Kidney (tissue), 14 donors: Measurements from ENCODE around the gene SLC35F5. TPM values are rescaled to one million over a fixed set of nuclear protein-coding genes. Genes with fewer than 3 reads are reported as not detected.

ENCODE experiments used
- DNase-seq, 5 donors: peaks; one replicate each; pipeline ENCODE4 v3.0.0-alpha.2; 2013 to 2020
- FAIRE-seq: peaks from 2 replicates; lab custom pipeline; 2012; peaks lifted over from hg19 to GRCh38; lab: Jason Lieb, UNC
- H3K27ac ChIP-seq, 2 donors: one replicate each; pipeline ENCODE4 v1.7.0; 2013; ENCODE audit warnings: low read depth in 2 of 2, low read length in 2 of 2, inconsistent platforms in 1 of 2
- H3K27me3 ChIP-seq: one replicate; pipeline ENCODE4 v1.7.1; 2013; ENCODE audit warnings: low read length, inconsistent platforms; ENCODE audit not compliant: control insufficient read depth, insufficient read depth
- H3K36me3 ChIP-seq, 3 donors: one replicate each; pipeline versions ENCODE4 v1.7.0 to v1.7.1; 2013; ENCODE audit warnings: low read length in 3 of 3, control low read depth in 1 of 3, inconsistent platforms in 1 of 3; ENCODE audit not compliant: insufficient read depth in 3 of 3, control insufficient read depth in 2 of 3
- H3K4me1 ChIP-seq, 3 donors: one replicate each; pipeline versions ENCODE4 v1.7.0 to v1.7.1; 2013; ENCODE audit warnings: low read length in 3 of 3, inconsistent platforms in 1 of 3, low read depth in 1 of 3; ENCODE audit not compliant: control insufficient read depth in 2 of 3, insufficient read depth in 2 of 3
- H3K4me3 ChIP-seq, 3 donors: one replicate each; pipeline versions ENCODE4 v1.7.0 to v1.8.1; 2013; ENCODE audit warnings: low read length in 3 of 3, control low read depth in 1 of 3, inconsistent platforms in 1 of 3
- H3K9ac ChIP-seq, 3 donors: one replicate each; pipeline versions ENCODE4 v1.7.0 to v1.7.1; 2013; ENCODE audit warnings: low read length in 3 of 3, control low read depth in 1 of 3, inconsistent platforms in 1 of 3
- H3K9me3 ChIP-seq, 3 donors: one replicate each; pipeline versions ENCODE4 v1.7.0 to v1.7.1; 2013; ENCODE audit warnings: low read length in 3 of 3, control low read depth in 1 of 3, inconsistent platforms in 1 of 3; ENCODE audit not compliant: control insufficient read depth in 2 of 3, insufficient read depth in 1 of 3
- intact Hi-C: fragments of 100-400 bp; cut with DNase I; formaldehyde crosslinking; loops from one replicate; pipeline ENCODE4 v1.11.1; 2022
- polyA plus RNA-seq: library from polyadenylated mRNA; stranded (reverse); fragments of 350-450 nt; fragmentation: Illumina TruSeq; extraction: RNeasy Lipid Tissue Mini Kit (QIAGEN cat#74804); gene quantifications from one replicate; pipeline ENCODE4 v1.2.3, GENCODE V29; 2014; ENCODE audit warnings: low read depth, low replicate concordance; ENCODE audit not compliant: insufficient read depth
- total RNA-seq: library from RNA; stranded (reverse); fragmentation: NEBNext Ultra II Directional; extraction: Animal tissue kit (Norgen Biotek cat#: 25700); gene quantifications from one replicate; pipeline ENCODE4 v1.2.1, GENCODE V29; 2021
- TF ChIP-seq, protein P1 (sequence below): IDR thresholded peaks from 3 replicates; pipeline ENCODE4 v1.5.1; 2012; ENCODE audit warnings: mild to moderate bottlenecking, moderate library complexity, borderline replicate concordance; ENCODE audit not compliant: insufficient read depth; ENCODE audit errors: extremely low read depth
- donor health status: control.
- donor health status: control.
- donor health status: control.
- donor health status: control.
- donor health status: control.
- donor health status: DM: yes; HTN: yes; CAD: no.
- donor health status: Normal renal cell carcinoma (clear cell type).

Gene SLC35F5
- total and polyA plus RNA-seq, 2 donors from 2014 or later = 49.9 to 198 TPM

DNA sequence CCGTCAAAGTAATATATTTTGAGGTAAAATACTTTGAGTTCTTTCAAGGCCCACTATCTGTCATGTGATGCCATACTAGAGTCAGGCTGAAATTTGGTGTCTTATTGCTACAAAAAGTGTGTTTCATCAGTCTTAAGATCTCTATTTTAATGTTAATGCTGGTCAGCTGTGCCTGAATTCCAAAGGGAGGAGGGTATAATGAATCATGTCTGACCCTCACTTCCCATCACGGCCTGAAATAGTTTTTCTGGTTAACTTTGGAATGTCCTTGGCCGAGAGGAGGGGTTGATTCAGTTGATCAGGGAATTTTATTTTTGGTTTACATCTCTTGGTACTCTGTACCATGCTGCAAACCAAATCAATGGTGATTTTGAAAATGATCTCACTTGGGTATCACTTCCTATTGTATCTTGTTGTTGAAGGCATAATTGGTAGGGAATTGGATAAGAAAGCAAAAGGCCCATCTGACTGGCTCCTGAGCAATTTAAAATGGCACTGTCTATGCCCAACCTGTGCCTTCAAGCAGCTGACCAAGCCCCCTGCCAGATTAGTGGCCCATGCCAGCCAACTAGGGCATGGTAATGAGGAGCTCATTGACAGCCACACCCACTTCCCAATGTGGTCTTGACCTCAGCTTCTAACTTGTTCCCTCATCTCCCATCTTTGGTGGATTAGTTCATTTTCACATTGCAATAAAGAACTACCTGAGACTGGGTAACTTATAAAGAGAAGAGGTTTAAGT, 6.1 kb upstream of the SLC35F5 start:
- DNase-seq (peak in 1 of 5 donors; percentile 22), FAIRE-seq (no peak)
- H3K9ac ChIP-seq = no peak overlapping the region
- H3K9me3 ChIP-seq = no peaks in the 10 kb centered on the region
- H3K4me3 ChIP-seq = no peak overlapping the region
- no peaks in the 10 kb centered on the region for H3K36me3 ChIP-seq
- TF ChIP-seq, protein P1, sequence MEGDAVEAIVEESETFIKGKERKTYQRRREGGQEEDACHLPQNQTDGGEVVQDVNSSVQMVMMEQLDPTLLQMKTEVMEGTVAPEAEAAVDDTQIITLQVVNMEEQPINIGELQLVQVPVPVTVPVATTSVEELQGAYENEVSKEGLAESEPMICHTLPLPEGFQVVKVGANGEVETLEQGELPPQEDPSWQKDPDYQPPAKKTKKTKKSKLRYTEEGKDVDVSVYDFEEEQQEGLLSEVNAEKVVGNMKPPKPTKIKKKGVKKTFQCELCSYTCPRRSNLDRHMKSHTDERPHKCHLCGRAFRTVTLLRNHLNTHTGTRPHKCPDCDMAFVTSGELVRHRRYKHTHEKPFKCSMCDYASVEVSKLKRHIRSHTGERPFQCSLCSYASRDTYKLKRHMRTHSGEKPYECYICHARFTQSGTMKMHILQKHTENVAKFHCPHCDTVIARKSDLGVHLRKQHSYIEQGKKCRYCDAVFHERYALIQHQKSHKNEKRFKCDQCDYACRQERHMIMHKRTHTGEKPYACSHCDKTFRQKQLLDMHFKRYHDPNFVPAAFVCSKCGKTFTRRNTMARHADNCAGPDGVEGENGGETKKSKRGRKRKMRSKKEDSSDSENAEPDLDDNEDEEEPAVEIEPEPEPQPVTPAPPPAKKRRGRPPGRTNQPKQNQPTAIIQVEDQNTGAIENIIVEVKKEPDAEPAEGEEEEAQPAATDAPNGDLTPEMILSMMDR = no peak
- intact Hi-C loops = no loop called here
- H3K4me1 ChIP-seq = no peaks in the 10 kb centered on the region
- H3K27me3 ChIP-seq = no peaks in the 10 kb centered on the region
- no peak overlapping the region for H3K27ac ChIP-seq

DNA sequence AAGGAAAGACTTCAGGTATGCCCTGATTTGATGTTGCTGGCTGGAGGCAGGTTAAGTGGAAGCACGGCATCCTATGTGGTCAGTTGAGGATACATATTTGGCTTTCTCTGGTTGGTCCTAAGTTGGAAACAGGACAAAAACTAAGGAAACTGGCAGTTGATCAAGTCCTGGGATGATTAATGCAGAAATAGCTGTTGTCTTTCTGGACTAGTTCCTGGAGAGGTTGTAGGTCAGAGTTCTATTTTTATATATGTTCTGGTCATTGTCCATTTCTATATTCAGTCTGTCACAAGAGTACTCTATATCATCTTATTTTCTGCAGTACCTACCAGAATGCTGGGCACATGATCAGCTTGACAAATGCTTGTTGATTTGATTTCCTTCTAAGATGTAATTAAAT, 4.0 kb upstream of the SLC35F5 start:
- intact Hi-C loops = no loop called here
- TF ChIP-seq, protein P1 = no peak
- DNase-seq (peak in 1 of 5 donors; percentile 24), FAIRE-seq (no peak)
- Histone ChIP-seq H3K9ac (no peak overlapping the region), H3K4me1 (no peaks in the 10 kb centered on the region), H3K9me3 (no peaks in the 10 kb centered on the region), H3K27ac (no peak overlapping the region), H3K36me3 (no peaks in the 10 kb centered on the region), H3K27me3 (no peaks in the 10 kb centered on the region), H3K4me3 (no peak overlapping the region)

DNA sequence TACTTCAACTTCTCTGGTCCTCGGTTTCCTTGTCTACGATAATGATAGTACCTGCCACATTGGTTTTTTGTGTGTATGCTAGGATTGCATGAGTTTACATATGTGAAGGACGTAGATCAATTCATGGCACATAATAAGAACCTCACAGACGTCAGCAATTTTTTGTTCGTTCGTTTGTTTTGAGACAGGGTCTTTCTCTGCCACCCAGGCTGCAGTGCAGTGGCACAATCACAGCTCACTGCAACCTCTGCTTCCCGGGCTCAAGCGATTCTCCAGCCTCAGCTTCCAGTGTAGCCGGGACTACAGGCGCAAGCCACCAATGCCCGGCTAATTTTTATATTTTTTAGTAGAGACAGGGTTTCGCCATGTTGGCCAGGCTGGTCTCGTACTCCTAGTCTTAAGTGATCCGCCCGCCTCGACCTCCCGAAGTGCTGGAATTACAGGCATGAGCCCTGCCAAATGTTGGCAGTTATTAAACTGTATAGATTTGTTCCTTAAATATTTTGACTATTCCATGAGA, 756 bp upstream of the SLC35F5 start:
- DNase-seq (peak in 1 of 5 donors; percentile 49), FAIRE-seq (no peak)
- H3K4me3 ChIP-seq = peak overlapping the region; percentile 86 to 99 (median 86)
- H3K9ac ChIP-seq = peak overlapping the region; percentile 70 to 99 (median 87)
- H3K36me3 ChIP-seq = peaks cover 0 to 2% (median 0%) of the 10 kb centered on the region in 3 donors
- intact Hi-C loops = no loop called here
- no peaks in the 10 kb centered on the region for H3K27me3 ChIP-seq
- H3K9me3 ChIP-seq = no peaks in the 10 kb centered on the region
- H3K4me1 ChIP-seq = peaks cover 0 to 2% (median 0%) of the 10 kb centered on the region in 3 donors
- H3K27ac ChIP-seq = peak overlapping the region; percentile 95 to 98
- TF ChIP-seq, protein P1 = no peak
